B cell (primary cell): ENCODE data around the gene XNDC1N.
"Not testable (repeated sequence)": the region's sequence is repeated elsewhere in the genome, so short reads cannot be mapped to it uniquely, and the experiment has no call there.

Experiments used
- CTCF ChIP-seq: fragments of 200-600 bp; IDR thresholded peaks from one replicate; pipeline ENCODE4 v1.8.0; 2022; ENCODE audit warnings: antibody characterized with exemption, mild to moderate bottlenecking
- EZH2 ChIP-seq: IDR thresholded peaks from 2 replicates; pipeline ENCODE4 v1.6.1; 2012; ENCODE audit warnings: borderline replicate concordance, low read depth, mild to moderate bottlenecking, moderate library complexity, low read length; ENCODE audit not compliant: insufficient read depth, poor library complexity, severe bottlenecking

- not testable (repeated sequence) for TF ChIP-seq CTCF, EZH2
Observed at GRCh38 chr11:71911986-71912340, 16.4 kb downstream of the XNDC1N start.
